ENCODE measurements around the gene GHRH. TPM values are rescaled to one million over a fixed set of nuclear protein-coding genes. Genes with fewer than 3 reads are reported as not detected.

Gene GHRH
- total RNA-seq, 1 experiment from 2014 or later, result not detected

DNA sequence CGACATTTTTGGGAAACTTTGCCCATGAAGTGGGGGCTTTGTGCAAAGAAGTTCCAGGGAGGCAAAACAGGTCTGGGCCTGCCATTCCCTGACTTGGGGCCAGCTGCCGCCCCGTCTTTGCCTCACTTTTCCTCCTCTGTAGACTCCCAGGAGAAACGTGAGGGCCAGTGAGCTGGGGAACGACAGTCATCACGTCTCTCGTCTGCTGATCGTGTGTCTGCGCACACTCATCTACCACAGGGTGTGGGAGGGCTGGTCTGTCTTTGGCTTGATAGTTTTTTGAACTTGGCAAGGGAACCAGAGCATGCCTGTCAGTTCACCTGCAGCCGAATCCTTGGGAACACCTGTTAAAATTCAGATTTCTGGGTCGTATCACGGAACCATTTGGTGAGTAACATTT, 8.5 kb downstream of the GHRH start:
- H3K9me3 ChIP-seq, result peaks cover 2% of the 10 kb centered on the region; the same call in 1 of the 2 replicates
- H3K4me3 ChIP-seq, result no peak overlapping the region
- no peak for DNase-seq
- H3K27me3 ChIP-seq, result peaks cover 2% of the 10 kb centered on the region; the same call in 1 of the 2 replicates
- H3K36me3 ChIP-seq, result no peaks in the 10 kb centered on the region

DNA sequence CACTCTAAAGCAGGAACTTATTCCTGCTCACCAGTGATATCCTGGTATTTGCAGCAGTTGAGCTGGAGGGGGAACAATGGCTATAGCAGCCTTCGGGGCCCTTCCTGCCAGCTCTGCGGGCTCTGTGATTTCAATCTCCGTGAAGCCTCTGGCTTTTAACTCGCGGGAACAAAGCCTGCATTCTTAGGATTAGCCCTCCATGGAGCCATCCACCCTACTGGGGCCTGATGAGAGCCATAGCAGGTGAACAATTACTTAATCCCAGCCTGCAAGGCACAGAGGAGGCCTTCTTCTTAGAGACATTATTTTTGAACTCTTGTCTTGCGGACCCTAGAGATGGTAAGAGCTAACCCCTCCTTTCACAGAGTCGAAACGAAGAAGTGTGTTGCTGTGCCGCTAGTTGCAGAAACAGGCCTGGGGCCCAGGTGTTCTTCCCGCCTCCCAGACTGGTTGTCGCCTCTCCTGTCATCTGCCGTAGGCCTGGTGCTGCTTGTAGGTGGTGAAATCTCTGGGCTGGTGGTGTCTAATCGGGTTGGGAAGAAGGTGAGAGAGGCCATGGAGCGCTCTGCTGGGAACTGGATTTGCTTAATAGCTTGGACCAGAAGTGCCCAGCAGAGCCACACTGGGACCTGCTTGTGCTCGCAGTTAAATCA, 9.7 kb downstream of the GHRH start:
- no peak for DNase-seq
- Histone ChIP-seq H3K36me3 (no peaks in the 10 kb centered on the region), H3K9me3 (peaks cover 2% of the 10 kb centered on the region; the same call in 1 of the 2 replicates), H3K4me3 (no peak overlapping the region), H3K27me3 (peaks cover 2% of the 10 kb centered on the region; the same call in 1 of the 2 replicates)

DNA sequence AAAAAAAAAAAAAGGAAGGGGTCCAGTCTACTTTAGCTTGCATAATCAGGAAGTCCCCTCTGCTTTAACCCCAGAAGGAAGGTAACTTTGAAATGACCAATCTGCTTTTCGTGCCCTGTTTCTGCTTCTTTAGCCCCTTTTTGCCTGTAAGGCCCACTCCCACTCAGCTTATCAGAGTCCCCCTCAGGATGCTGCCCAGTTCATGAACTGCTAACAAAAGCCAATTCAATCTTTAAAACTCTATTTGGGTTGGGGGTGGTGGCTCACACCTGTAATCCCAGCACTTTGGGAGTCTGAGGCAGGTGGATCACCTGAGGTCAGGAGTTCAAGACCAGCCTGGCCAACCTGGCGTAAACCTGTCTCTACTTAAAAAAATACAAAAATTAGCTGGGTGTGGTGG, 12.3 kb downstream of the GHRH start:
- no peak overlapping the region for H3K4me3 ChIP-seq
- H3K36me3 ChIP-seq, result peaks cover 9% of the 10 kb centered on the region
- H3K27me3 ChIP-seq, result no peaks in the 10 kb centered on the region
- no peaks in the 10 kb centered on the region for H3K9me3 ChIP-seq
- DNase-seq, result no peak

DNA sequence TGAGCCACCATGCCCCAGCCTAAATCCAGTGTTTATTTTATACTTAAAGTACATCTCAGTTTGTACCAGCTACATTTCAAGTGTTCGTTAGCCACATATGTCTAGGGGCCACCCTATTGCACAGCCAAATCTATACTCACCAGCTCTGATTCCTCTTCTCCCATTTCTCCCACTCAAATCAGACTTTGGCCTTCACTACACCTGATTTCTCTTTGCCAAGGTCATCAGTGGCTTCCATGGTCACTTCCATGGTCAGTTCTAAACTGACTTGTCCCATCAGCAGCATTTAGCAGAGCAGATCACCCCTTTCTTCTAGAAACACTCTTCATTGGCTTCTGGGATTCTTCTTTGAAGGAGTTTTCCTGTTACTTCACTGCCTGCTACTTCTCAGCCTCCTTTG, 14.1 kb downstream of the GHRH start:
- Histone ChIP-seq H3K36me3 (peaks cover 20% of the 10 kb centered on the region), H3K27me3 (no peaks in the 10 kb centered on the region), H3K9me3 (no peaks in the 10 kb centered on the region), H3K4me3 (no peak overlapping the region)
- no peak for DNase-seq

DNA sequence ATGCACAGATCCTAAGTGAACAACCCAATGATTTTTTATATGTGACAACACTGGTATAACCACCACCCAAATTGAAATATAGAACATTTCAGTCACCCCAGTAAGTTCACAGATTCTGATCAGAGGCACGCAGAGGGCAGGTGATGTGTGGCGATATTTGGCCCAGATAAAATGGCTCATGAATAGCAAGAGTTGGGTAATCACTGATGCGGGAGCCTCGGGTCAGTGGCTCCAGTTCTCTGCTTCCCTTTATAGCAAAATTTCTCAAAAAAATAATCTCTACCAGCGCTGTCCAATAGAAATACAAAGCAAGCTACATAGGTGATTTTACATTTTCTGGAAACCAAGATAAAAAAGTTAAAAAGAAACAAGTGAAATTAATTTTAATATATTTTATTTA, 14.9 kb downstream of the GHRH start:
- no peak overlapping the region for H3K4me3 ChIP-seq
- DNase-seq, result no peak
- H3K9me3 ChIP-seq, result no peaks in the 10 kb centered on the region
- H3K27me3 ChIP-seq, result no peaks in the 10 kb centered on the region
- peaks cover 26% of the 10 kb centered on the region for H3K36me3 ChIP-seq

DNA sequence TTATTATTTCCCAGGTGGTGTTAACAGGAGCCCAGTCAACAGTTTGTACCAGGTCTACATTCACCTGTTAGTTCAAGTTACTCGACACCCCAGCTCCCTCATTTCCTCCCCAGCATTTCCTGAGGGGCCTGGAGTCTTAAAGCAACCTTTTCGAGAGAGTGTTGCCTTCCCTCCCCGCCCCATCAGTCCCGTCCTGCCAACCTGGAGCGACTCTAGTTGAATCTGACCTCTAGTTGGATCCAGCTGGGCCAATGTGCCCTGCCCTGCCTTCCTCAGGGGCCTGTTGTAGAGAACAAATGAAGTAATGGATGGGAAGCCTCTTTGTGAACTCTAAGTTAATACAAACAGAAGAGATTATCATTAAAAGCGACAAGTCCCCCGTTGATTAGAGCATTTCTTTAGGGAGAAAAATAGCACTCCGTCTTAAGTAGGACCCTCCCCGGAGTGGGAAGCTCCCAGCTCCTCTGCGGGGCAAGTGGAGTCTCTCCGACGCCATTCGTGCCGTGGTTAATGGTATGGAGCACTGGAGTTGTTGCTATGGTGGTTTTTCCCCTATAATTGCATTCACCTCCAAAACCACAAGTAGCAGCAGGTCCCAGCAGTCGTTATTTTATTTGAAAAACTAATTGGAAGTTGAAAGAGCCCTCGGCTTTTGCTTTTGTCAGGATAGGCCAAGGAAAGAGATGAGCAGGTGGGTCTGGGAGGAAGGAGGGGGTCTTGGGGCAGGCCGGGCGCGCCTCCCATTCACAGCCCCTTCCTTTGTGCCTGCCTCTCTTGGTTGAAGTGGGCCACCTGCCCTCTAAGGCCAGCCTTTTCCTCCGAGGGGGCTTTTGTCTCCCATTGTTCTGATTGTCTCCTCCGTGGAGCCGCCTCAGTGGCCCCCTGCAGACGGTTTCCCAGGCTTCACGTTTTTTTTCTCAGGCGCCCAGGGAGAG, 16.1 kb downstream of the GHRH start:
- no peak overlapping the region for H3K4me3 ChIP-seq
- no peaks in the 10 kb centered on the region for H3K27me3 ChIP-seq
- no peaks in the 10 kb centered on the region for H3K9me3 ChIP-seq
- peaks cover 38% of the 10 kb centered on the region for H3K36me3 ChIP-seq
- no peak for DNase-seq

DNA sequence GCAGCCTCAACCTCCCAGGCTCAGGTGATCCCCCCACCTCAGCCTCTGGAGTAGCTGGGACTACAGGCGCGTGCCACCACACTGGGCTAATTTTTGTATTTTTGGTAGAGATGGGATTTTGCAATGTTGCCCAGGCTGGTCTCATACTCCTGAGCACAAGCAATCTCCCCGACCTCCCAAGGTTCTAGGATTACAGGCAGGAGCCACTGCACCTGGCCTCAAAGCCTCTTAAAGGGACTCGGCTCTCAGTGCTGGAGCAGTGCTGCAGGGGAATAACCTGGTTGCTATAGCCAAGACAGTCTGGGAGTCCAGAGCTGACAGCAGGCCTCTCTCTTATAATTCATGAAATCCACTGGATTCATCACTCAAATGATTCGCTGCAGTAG, 17.0 kb downstream of the GHRH start:
- Histone ChIP-seq H3K4me3 (no peak overlapping the region), H3K9me3 (no peaks in the 10 kb centered on the region), H3K36me3 (peaks cover 47% of the 10 kb centered on the region), H3K27me3 (no peaks in the 10 kb centered on the region)
- no peak for DNase-seq

DNA sequence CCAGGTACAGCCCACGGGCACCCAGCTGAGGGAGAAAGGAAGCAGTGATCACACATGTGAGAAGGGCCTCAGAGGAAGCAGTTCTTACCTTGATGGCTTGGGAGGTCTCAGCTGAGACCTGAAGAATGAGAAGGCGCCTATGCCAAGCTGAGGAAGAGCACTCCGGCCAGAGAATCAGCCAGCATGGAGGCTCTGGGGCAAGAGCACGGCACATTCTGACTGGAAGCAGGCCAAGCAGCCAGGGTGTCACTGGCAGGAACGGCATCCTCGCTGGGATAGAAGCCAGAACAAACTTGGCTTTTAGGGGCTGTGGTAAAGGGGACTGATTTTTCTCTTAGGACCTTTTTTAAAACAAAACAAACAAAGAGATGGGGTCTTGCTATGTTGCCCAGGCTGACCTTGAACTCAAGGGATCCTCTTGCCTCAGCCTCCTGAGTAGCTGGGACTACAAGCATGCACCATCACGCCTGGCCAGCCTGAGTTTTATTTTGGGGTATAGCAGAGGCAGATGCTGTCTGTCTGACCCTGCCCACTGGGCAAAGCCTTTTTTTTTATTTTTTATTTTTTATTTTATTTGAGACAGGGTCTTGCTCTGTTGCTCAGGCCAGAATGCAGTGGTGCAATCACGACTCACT, 17.6 kb downstream of the GHRH start:
- H3K36me3 ChIP-seq, result peaks cover 49% of the 10 kb centered on the region
- H3K9me3 ChIP-seq, result no peaks in the 10 kb centered on the region
- no peak overlapping the region for H3K4me3 ChIP-seq
- H3K27me3 ChIP-seq, result no peaks in the 10 kb centered on the region
- DNase-seq, result no peak

DNA sequence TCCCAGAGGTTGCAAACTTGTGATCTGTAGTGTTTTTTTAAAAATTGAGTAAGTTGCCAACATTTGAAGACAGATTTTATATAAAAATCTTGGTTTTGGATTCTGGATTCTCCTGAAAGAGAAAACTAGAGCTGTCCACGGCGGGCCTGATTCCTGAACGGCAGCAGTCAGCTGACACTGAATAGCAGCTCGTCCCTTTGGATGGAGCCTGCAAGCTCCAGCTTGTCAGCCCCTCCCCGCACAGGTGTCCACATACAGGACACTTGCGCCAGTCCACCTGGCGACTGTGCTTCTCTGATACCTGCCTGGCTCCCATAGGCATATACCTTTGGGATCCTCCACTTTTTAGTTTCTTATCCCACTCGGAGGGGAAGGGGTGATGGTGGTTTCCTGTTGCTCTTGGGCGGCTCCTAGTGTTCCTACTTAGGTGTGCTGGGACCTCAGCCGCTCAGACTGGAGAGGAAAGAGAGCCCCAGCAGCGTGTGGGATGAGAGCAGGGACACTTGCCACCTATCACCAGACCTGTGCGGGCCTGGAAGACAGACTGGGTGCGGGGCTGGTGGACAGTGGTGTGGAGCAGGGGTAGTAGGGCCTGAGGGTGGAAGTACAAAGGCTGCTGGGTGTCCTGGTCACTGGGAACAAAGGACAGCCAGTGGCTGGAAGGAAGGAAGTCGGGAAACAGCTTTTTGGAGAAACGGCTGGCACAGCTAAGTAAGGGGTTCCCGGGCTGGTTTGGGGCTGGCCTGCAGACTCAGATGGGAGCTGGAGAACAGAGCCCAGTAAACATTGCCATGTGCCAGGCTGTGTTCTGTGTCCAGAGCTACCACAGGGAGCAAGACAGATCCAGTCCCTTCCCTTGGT, 18.3 kb downstream of the GHRH start:
- Histone ChIP-seq H3K4me3 (no peak overlapping the region), H3K27me3 (no peaks in the 10 kb centered on the region), H3K9me3 (no peaks in the 10 kb centered on the region), H3K36me3 (peaks cover 55% of the 10 kb centered on the region)
- DNase-seq, result no peak

DNA sequence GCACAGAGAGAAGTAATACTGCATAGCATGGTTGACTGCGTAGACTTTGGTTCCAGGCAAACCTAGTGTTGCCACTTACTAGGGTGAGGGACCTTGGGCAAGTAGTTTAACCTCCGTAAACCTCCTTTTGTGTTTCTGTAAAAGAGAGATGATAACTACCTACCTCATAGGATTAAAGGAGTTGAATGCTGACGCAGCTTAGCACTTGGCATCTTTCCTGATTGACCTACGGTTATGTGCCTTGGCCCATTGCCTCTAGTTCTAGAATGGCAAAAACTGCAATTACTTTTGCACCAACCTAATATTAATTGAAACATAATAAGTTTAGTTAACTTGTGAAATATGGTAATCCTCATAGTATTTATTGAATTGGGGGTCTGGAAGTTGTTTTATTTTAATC, 19.1 kb downstream of the GHRH start:
- H3K27me3 ChIP-seq, result no peaks in the 10 kb centered on the region
- H3K36me3 ChIP-seq, result peaks cover 63% of the 10 kb centered on the region
- no peaks in the 10 kb centered on the region for H3K9me3 ChIP-seq
- DNase-seq, result no peak
- H3K4me3 ChIP-seq, result no peak overlapping the region

DNA sequence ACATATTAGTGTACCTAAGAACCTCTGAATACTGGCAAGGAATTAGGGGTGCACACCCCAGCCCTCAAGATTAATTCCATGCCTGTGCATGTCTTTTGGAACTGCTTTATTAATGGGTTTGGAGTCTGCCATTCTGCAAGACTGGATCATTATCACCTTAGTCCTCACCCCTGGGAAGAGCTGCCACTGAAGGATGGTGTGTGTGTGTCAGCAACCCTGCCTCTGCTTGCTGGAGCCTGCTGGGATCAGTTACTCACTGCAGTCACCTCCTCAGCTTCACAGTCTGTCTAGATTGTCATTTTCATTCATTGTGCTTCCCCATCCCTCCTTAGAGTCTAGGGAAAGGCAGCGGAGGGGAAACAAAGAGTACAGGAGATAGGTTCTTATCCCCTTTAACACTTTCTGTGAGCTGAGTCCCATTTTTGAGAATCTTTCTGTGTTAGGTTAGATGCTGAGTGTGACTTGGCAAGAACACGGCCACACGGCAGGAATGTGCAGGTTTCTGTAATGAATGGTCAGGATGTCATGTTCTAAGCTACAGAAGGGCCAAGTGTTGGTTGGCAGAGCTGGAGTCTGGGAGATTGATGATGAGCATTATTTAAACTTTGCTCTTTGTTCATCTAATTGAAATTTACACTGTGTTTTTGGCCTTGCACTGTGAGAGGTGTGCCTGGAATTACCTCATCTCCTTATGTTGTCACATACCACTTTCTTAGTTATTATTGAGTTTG, 21.1 kb downstream of the GHRH start:
- H3K36me3 ChIP-seq, result peaks cover 83% of the 10 kb centered on the region
- H3K4me3 ChIP-seq, result no peak overlapping the region
- DNase-seq, result no peak

DNA sequence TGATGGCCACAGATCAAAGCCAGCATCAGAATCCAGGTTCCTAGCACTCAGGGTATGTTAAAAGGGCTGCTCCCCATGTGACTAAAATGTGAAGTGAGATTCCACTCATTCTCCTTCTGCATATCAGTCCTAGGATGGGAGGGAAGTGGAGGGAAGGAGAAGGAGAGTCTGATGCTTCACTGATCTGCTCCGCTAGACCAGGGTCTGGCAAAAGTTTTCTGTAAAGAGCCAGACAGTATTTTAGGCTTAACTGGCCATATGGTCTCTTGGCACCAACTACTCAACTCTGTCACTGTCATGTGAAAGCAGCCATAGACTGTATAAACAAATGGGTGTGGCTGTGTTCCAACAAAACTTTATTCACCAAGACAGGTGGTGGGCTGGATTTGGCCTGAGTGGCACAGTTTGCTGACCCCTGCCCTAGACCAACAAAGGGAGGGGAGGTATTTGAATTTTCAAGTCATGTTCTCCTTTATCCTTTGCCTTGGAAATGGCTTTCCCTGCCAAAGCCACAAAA, 22.6 kb downstream of the GHRH start:
- H3K36me3 ChIP-seq, result peaks cover 88% of the 10 kb centered on the region
- no peaks in the 10 kb centered on the region for H3K9me3 ChIP-seq
- no peak overlapping the region for H3K4me3 ChIP-seq
- H3K27me3 ChIP-seq, result no peaks in the 10 kb centered on the region
- peak; percentile 40 for DNase-seq

More for the DNA sequence above, 21.1 kb downstream of the GHRH start:
- no peaks in the 10 kb centered on the region for H3K9me3 ChIP-seq
- H3K27me3 ChIP-seq, result no peaks in the 10 kb centered on the region

DNA sequence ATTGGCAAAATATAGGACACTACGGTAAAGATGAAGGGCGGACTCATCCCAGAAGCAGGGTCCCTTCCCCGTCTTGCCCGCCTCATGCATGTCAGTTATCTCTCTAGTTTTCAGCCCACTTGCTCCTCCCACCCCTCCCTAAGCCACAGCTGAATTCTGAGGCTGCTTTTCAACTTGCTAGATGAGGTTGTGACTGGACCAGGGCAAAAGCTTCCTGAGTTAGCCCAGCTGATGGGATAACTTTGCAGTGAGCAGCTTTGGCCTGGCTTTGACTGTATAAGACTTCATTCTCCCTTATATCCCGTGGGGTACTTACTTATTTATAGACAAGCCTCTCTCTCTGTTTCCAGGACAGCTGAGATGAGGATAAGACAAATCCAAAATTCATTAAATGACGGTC, 23.2 kb downstream of the GHRH start:
- DNase-seq, result no peak

DNA sequence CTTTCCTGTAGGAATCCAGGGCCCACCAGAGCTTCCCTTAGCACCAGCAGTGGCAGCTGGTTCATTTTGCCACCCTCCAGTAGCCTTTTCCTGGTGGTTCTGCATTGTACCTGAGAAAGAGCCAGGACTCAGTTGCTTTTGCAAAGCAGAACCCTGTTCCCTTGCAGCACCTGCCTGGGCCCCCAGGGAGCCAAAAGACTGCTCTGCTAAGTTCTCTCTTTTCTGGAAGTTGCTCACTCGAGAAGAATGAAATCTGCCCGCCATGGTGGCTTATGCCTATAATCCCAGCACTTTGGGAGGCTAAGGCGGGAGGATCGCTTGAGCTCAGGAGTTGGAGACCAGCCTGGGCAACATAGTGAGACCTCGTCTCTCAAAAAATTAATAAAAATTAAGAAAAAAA, 24.0 kb downstream of the GHRH start:
- DNase-seq, result no peak
- H3K4me3 ChIP-seq, result no peak overlapping the region
- peaks cover 92% of the 10 kb centered on the region for H3K36me3 ChIP-seq
- no peaks in the 10 kb centered on the region for H3K27me3 ChIP-seq
- H3K9me3 ChIP-seq, result no peaks in the 10 kb centered on the region

More for the DNA sequence above, 23.2 kb downstream of the GHRH start:
- Histone ChIP-seq H3K27me3 (no peaks in the 10 kb centered on the region), H3K4me3 (no peak overlapping the region), H3K9me3 (no peaks in the 10 kb centered on the region), H3K36me3 (peaks cover 88% of the 10 kb centered on the region)

DNA sequence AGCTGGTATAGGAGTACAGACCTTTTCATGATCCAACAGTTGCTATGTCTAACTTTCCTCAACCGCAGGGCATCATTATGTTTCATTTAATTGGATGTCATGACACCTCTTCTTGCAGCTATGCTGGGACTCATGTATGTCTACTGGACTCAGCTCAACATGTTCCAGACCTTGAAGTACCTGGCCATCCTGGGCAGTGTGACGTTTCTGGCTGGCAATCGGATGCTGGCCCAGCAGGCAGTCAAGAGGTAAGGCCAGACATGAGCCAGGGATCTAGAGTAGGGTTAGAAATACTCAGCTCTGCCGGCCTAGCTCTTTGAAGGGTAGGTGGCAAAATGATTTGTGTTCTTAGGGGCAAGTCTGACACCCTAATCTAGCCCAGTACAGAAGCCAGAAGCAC, 25.2 kb downstream of the GHRH start:
- Histone ChIP-seq H3K36me3 (peaks cover 92% of the 10 kb centered on the region), H3K4me3 (no peak overlapping the region)
- no peak for DNase-seq

DNA sequence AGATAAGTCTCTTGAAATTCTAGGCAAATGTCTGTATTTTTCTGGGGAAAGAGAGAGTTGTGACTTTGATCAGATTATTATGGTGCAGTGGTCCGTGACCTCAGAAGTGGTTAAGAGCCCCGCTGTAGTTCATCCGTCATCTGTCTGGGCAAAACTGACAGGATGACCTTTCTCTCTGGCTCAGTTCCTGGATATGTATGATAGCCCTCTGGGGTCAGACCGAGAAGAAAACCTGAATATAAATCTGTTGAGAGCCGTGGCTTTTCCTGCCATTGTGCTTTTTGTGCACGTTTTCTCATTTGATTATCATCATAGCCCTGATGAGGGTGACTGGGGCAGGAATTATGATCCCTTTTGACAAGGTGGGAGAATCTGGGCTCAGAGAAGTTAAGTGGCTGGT, 26.5 kb downstream of the GHRH start:
- DNase-seq, result no peak
- Histone ChIP-seq H3K36me3 (peaks cover 90% of the 10 kb centered on the region), H3K9me3 (no peaks in the 10 kb centered on the region), H3K27me3 (no peaks in the 10 kb centered on the region), H3K4me3 (no peak overlapping the region)

More for the DNA sequence above, 25.2 kb downstream of the GHRH start:
- Histone ChIP-seq H3K9me3 (no peaks in the 10 kb centered on the region), H3K27me3 (no peaks in the 10 kb centered on the region)
